SK-N-SH treated with all-trans-retinoic acid at 6 μM for 48 hours (cell line): Measurements from ENCODE around the gene LAPTM4A.

Source experiments
- ARNTL ChIP-seq: fragments of 450-650 bp; formaldehyde crosslinking; IDR thresholded peaks from 2 replicates; pipeline ENCODE4 v1.5.0; 2020; ENCODE audit warnings: low read depth, mild to moderate bottlenecking, moderate library complexity, borderline replicate concordance
- ESRRG ChIP-seq: fragments of 250-450 bp; sonication (Bioruptor Pico); IDR thresholded peaks from 2 replicates; pipeline ENCODE4 v1.6.1; 2021; ENCODE audit warnings: mild to moderate bottlenecking
- OSR1 ChIP-seq: fragments of 250-450 bp; sonication (Bioruptor Pico); IDR thresholded peaks from 2 replicates; pipeline ENCODE4 v1.8.0; 2022; ENCODE audit warnings: moderate library complexity, mild to moderate bottlenecking, inconsistent platforms
- PATZ1 ChIP-seq: fragments of 250-450 bp; sonication (Bioruptor Pico); IDR thresholded peaks from 2 replicates; pipeline ENCODE4 v1.8.0; 2020; ENCODE audit warnings: mild to moderate bottlenecking, moderate library complexity, borderline replicate concordance
- TCF4 ChIP-seq: fragments of 250-450 bp; sonication (Bioruptor Pico); IDR thresholded peaks from 2 replicates; pipeline ENCODE4 v1.8.0; 2021; ENCODE audit warnings: mild to moderate bottlenecking, moderate library complexity, borderline replicate concordance
- TOX ChIP-seq: fragments of 250-450 bp; sonication (Bioruptor Pico); IDR thresholded peaks from 2 replicates; pipeline ENCODE4 v1.8.0; 2021; ENCODE audit warnings: mild to moderate bottlenecking, moderate library complexity, borderline replicate concordance
- ZC3H10 ChIP-seq: fragments of 250-450 bp; sonication (Bioruptor Pico); IDR thresholded peaks from 2 replicates; pipeline ENCODE4 v1.5.1; 2021; ENCODE audit warnings: mild to moderate bottlenecking, moderate library complexity
- ZNF565 ChIP-seq: fragments of 450-650 bp; formaldehyde crosslinking; conservative IDR thresholded peaks from 2 replicates; pipeline ENCODE4 v1.5.0; 2020; ENCODE audit warnings: low read depth, mild to moderate bottlenecking, moderate library complexity
- ZNF8 ChIP-seq: fragments of 450-650 bp; formaldehyde crosslinking; IDR thresholded peaks from 2 replicates; pipeline ENCODE4 v1.5.0; 2020; ENCODE audit warnings: mild to moderate bottlenecking, moderate library complexity

DNA sequence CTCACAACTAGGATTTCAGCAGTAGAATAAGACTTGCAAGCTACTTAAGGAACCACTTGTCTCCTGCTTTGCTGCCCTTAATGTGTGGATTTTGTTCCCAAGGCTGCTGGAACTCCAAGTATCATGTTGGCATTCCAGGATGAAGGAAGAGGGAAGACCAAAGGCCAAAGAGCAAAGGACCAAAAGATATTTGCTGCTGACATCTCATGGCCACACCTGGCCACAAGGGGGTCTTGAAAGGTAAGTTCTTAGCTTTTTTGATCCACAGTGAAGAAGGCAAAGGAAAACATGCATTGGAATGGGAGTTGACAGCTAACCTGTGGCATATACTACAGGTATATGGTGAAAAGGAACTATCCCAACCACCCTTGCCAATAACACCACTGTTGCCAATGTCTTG lies 35.1 kb downstream of the LAPTM4A start:
- TF ChIP-seq ZNF565 (no peak), TCF4 (CRISPR knock-in tag) (no peak), PATZ1 (no peak), TOX (CRISPR knock-in tag) (no peak), ZC3H10 (CRISPR knock-in tag) (no peak), ZNF8 (CRISPR knock-in tag) (no peak), ESRRG (CRISPR knock-in tag) (no peak), OSR1 (CRISPR knock-in tag) (no peak), ARNTL (CRISPR knock-in tag) (no peak)
